Ishikawa (cell line): ENCODE measurements around the gene ARMC3.

Experiments
- EP300 ChIP-seq: IDR thresholded peaks from 2 replicates; pipeline ENCODE4 v1.6.1; 2012; ENCODE audit warnings: borderline replicate concordance
- TF ChIP-seq, protein P1 (sequence below): IDR thresholded peaks from 2 replicates; pipeline ENCODE4 v1.6.1; 2012

DNA sequence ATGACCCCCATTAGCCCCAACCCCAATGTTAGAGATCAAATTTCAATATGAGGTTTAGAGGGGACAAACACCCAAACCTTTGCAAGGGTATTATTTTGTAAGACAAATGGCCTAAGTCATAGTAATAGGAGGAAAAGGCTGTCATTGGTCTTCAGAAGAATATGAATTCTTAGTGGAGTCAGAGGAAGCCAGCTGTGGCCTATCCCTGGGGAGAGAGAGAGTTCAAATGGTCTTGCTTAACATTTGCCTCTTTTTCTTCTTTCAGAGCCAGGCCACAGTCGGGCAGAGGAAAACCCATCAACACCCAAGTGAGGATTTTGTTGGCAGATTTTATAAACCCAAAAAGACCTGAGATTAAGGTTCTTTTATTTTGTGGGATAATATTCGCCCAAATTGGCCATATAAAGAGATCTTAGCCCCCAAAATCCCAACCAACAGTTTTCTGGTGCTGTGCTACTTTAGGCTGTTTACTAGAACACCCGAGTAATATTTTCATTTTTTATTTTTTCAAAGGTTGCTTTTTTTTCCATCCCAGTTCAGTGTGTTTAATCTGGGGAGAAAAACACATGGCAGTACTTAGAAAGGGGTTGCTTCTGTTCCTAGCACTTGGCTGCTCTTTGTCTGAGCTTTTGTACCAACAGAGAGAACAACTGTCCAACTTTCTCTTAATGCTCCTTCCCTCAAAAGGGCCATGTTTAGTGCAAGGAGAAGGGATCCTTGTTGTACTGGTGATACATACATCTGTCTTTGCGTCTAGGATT, 26.8 kb upstream of the ARMC3 start:
- TF ChIP-seq EP300, result no peak
- TF ChIP-seq, protein P1, sequence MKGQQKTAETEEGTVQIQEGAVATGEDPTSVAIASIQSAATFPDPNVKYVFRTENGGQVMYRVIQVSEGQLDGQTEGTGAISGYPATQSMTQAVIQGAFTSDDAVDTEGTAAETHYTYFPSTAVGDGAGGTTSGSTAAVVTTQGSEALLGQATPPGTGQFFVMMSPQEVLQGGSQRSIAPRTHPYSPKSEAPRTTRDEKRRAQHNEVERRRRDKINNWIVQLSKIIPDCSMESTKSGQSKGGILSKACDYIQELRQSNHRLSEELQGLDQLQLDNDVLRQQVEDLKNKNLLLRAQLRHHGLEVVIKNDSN, result no peak
